BJ (cell line): ENCODE data around the gene EPHA4. TPM values are rescaled to one million over a fixed set of nuclear protein-coding genes. Genes with fewer than 3 reads are reported as not detected.

Experiments used
- CTCF ChIA-PET: fragments of 350-600 bp; formaldehyde crosslinking; extraction: SDS; loops from one replicate; lab custom pipeline; 2021; ENCODE audit warnings: antibody characterized with exemption, inconsistent platforms; lab: Yijun Ruan, JAX
- POLR2A ChIA-PET: fragments of 300-600 bp; sonication (Branson Sonifier 250); formaldehyde crosslinking; extraction: SDS; loops from one replicate; lab custom pipeline; 2021; ENCODE audit warnings: antibody characterized with exemption; lab: Charles Lee
- DNase-seq: peaks from one replicate; pipeline ENCODE4 v3.0.0-alpha.2; 2011; ENCODE audit warnings: low read depth
- H3K27me3 ChIP-seq: 2 replicates; pipeline ENCODE4 v1.6.0; 2011; ENCODE audit warnings: low read length; ENCODE audit not compliant: control insufficient read depth, insufficient read depth
- H3K36me3 ChIP-seq: 2 replicates; pipeline ENCODE4 v1.5.1; 2011; ENCODE audit warnings: low read length; ENCODE audit not compliant: control insufficient read depth, insufficient read depth
- H3K4me3 ChIP-seq: 2 replicates; pipeline ENCODE4 v1.5.1; 2011; ENCODE audit warnings: low read depth, mild to moderate bottlenecking, control low read depth, low read length
- polyA plus RNA-seq: library from polyadenylated mRNA; depleted of rRNA; stranded (reverse); fragments of >200 nt; gene quantifications from 2 replicates; pipeline ENCODE4 v1.2.3, GENCODE V29; 2011
- TF ChIP-seq, protein P1 (sequence below): IDR thresholded peaks from 2 replicates; pipeline ENCODE4 v1.5.1; 2011; ENCODE audit warnings: low read depth, mild to moderate bottlenecking, control low read depth, inconsistent platforms, low read length, moderate library complexity; ENCODE audit not compliant: insufficient read depth

Gene EPHA4
- polyA plus RNA-seq, 1 experiment = 63.2 TPM

DNA sequence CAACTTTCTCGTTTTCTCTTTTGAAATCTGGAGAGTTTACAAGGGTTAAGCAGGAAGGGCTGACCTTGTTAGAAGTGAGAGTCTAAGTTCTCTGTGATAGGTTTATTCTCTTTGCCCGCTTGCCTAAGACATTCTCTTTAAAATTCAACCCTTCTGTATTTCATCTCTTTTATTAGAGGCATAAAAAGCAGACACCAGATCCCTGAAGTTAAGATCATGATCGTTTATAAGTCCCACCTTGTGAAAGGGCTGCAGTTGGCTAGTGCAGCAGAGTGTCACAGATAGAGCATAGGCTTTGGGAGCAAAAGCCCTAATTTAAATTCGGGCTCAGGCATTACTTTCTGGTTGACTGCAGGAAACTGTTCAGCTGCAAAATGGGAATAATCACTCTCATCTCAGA lies 181.2 kb downstream of the EPHA4 start:
- CTCF ChIA-PET = interaction anchor here (1.2 kb wide), 1 partner anchor 65 kb away, joined by 3 read pairs; no protein-coding TSS in a partner anchor
- no peaks in the 10 kb centered on the region for H3K36me3 ChIP-seq
- POLR2A ChIA-PET = no interaction called here
- H3K4me3 ChIP-seq = no peak overlapping the region
- H3K27me3 ChIP-seq = no peaks in the 10 kb centered on the region
- DNase-seq = no peak
- TF ChIP-seq, protein P1, sequence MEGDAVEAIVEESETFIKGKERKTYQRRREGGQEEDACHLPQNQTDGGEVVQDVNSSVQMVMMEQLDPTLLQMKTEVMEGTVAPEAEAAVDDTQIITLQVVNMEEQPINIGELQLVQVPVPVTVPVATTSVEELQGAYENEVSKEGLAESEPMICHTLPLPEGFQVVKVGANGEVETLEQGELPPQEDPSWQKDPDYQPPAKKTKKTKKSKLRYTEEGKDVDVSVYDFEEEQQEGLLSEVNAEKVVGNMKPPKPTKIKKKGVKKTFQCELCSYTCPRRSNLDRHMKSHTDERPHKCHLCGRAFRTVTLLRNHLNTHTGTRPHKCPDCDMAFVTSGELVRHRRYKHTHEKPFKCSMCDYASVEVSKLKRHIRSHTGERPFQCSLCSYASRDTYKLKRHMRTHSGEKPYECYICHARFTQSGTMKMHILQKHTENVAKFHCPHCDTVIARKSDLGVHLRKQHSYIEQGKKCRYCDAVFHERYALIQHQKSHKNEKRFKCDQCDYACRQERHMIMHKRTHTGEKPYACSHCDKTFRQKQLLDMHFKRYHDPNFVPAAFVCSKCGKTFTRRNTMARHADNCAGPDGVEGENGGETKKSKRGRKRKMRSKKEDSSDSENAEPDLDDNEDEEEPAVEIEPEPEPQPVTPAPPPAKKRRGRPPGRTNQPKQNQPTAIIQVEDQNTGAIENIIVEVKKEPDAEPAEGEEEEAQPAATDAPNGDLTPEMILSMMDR = no peak

GRCh38 chr2:221389904-221390303 lies 182.2 kb downstream of the EPHA4 start:
- no peaks in the 10 kb centered on the region for H3K27me3 ChIP-seq
- no peak for DNase-seq
- H3K36me3 ChIP-seq = no peaks in the 10 kb centered on the region
- CTCF ChIA-PET = interaction anchor here (1.2 to 1.7 kb wide), 2 partner anchors 10 to 66 kb away, joined by 3 read pairs; no protein-coding TSS in a partner anchor
- H3K4me3 ChIP-seq = no peak overlapping the region
- TF ChIP-seq, protein P1 = no peak
- POLR2A ChIA-PET = no interaction called here

- TF ChIP-seq, protein P1 = no peak
- CTCF ChIA-PET = interaction anchor here (1.7 kb wide), 1 partner anchor 10 kb away, joined by 3 read pairs; no protein-coding TSS in a partner anchor
- POLR2A ChIA-PET = interaction anchor here (0.7 kb wide), 1 partner anchor 144 kb away, joined by 3 read pairs; no protein-coding TSS in a partner anchor
- Histone ChIP-seq H3K27me3 (no peaks in the 10 kb centered on the region), H3K4me3 (no peak overlapping the region), H3K36me3 (no peaks in the 10 kb centered on the region)
- no peak for DNase-seq
Measured at GRCh38 chr2:221389421-221389820, 182.7 kb downstream of the EPHA4 start.

GRCh38 chr2:221388891-221389290 lies 183.2 kb downstream of the EPHA4 start:
- Histone ChIP-seq H3K27me3 (no peaks in the 10 kb centered on the region), H3K36me3 (no peaks in the 10 kb centered on the region), H3K4me3 (no peak overlapping the region)
- POLR2A ChIA-PET = interaction anchor here (0.7 kb wide), 1 partner anchor 145 kb away, joined by 3 read pairs; no protein-coding TSS in a partner anchor
- CTCF ChIA-PET = interaction anchor here (1.7 kb wide), 1 partner anchor 11 kb away, joined by 3 read pairs; no protein-coding TSS in a partner anchor
- TF ChIP-seq, protein P1 = no peak
- no peak for DNase-seq

DNA sequence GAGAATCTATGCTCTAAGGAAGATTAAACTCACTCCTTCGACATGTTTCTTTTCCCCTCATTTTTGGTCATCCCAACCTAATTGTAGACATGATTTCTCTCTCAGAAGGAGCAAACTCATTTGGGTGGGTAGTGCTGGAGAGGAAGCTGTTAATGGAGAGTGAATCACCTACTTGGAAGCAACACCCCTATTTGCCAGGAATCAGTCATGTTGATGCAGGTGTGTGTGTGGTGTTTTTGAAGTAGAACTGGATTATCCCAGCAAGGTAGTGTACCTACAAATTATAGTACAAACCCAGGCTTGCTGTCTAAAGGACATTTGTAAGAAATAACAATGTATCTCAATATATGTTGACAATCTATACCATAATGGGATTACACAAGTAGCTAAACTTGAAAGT lies 186.4 kb downstream of the EPHA4 start:
- no peaks in the 10 kb centered on the region for H3K36me3 ChIP-seq
- no peaks in the 10 kb centered on the region for H3K27me3 ChIP-seq
- CTCF ChIA-PET = no interaction called here
- DNase-seq = no peak
- H3K4me3 ChIP-seq = no peak overlapping the region
- TF ChIP-seq, protein P1 = no peak
- POLR2A ChIA-PET = no interaction called here
